Muscle of arm (tissue), 14 donors: Measurements from ENCODE around the gene A2ML1. TPM values are rescaled to one million over a fixed set of nuclear protein-coding genes. Genes with fewer than 3 reads are reported as not detected.
"Not testable (repeated sequence)": the region's sequence is repeated elsewhere in the genome, so short reads cannot be mapped to it uniquely, and the experiment has no call there.

Experiments
- DNase-seq: peaks from one replicate; pipeline ENCODE4 v3.0.0-alpha.2; 2013
- long read RNA-seq, 11 donors: transcript quantifications; one replicate each; lab custom pipeline, GENCODE V29; 2026
- polyA plus RNA-seq, 12 donors: library from polyadenylated mRNA; unstranded; fragments of 120-200 nt; gene quantifications; one replicate each; pipeline ENCODE4 v1.2.1, GENCODE V29; 2013; ENCODE audit not compliant: insufficient read length in 12 of 12

Gene A2ML1
- 10 to 100 TPM in 3 of 12 donors, under 1 TPM in 6, not detected in 3; 0.07 to 46.4 (median 0.57) TPM for polyA plus RNA-seq
- long read RNA-seq, donor 1 = 0 reads
- long read RNA-seq, donor 2 = 0 reads
- long read RNA-seq, donor 3 = 0 reads
- long read RNA-seq, donor 4 = 0 reads
- long read RNA-seq, donor 5 = 0 reads
- long read RNA-seq, donor 6 = 0 reads
- long read RNA-seq, donor 7 = 0 reads
- long read RNA-seq, donor 8 = 0 reads
- long read RNA-seq, donor 9 = 0 reads
- long read RNA-seq, donor 10 = 0 reads
- long read RNA-seq, donor 11 = 0 reads

GRCh38 chr12:8822298-8822697, at the start of gene A2ML1:
A2ML1 (plus strand) TSS chr12:8822621; CDS start chr12:8822652, 31 bp downstream.
- no peak for DNase-seq

GRCh38 chr12:8773461-8773860, 49.0 kb upstream of the A2ML1 start:
- no peak for DNase-seq

- DNase-seq = no peak
Observed at GRCh38 chr12:8779281-8779680, 43.1 kb upstream of the A2ML1 start.

- DNase-seq = no peak
Observed at GRCh38 chr12:8779862-8780261, 42.6 kb upstream of the A2ML1 start.

- peak; percentile 20 for DNase-seq
Observed at GRCh38 chr12:8780389-8780788, 42.0 kb upstream of the A2ML1 start.

GRCh38 chr12:8781381-8782127, 40.9 kb upstream of the A2ML1 start:
- DNase-seq = no peak

GRCh38 chr12:8784290-8784888, 38.0 kb upstream of the A2ML1 start:
- DNase-seq = no peak

- DNase-seq = no peak
Observed at GRCh38 chr12:8785499-8785898, 36.9 kb upstream of the A2ML1 start.

GRCh38 chr12:8787206-8787605, 35.2 kb upstream of the A2ML1 start:
- not testable (repeated sequence) for DNase-seq

GRCh38 chr12:8788706-8789105, 33.7 kb upstream of the A2ML1 start:
- not testable (repeated sequence) for DNase-seq

- DNase-seq = not testable (repeated sequence)
Observed at GRCh38 chr12:8789341-8790013, 32.9 kb upstream of the A2ML1 start.

GRCh38 chr12:8793226-8793625, 29.2 kb upstream of the A2ML1 start:
- not testable (repeated sequence) for DNase-seq

GRCh38 chr12:8794611-8795010, 27.8 kb upstream of the A2ML1 start:
- DNase-seq = not testable (repeated sequence)

- DNase-seq = no peak
Observed at GRCh38 chr12:8796831-8797626, 25.4 kb upstream of the A2ML1 start.

- not testable (repeated sequence) for DNase-seq
Observed at GRCh38 chr12:8801213-8801612, 21.2 kb upstream of the A2ML1 start.

- not testable (repeated sequence) for DNase-seq
Observed at GRCh38 chr12:8804833-8805232, 17.6 kb upstream of the A2ML1 start.

- DNase-seq = not testable (repeated sequence)
Observed at GRCh38 chr12:8805487-8805886, 16.9 kb upstream of the A2ML1 start.

GRCh38 chr12:8807084-8807483, 15.3 kb upstream of the A2ML1 start:
- DNase-seq = not testable (repeated sequence)

- not testable (repeated sequence) for DNase-seq
Observed at GRCh38 chr12:8810112-8810511, 12.3 kb upstream of the A2ML1 start.

- no peak for DNase-seq
Observed at GRCh38 chr12:8813572-8814357, 8.7 kb upstream of the A2ML1 start.
